Measurements from ENCODE around the gene ITGBL1. TPM values are rescaled to one million over a fixed set of nuclear protein-coding genes. Genes with fewer than 3 reads are reported as not detected.

Gene ITGBL1
- total RNA-seq, 3 donors from 2014 or later = 8.2 to 62.5 (median 18.6) TPM

DNA sequence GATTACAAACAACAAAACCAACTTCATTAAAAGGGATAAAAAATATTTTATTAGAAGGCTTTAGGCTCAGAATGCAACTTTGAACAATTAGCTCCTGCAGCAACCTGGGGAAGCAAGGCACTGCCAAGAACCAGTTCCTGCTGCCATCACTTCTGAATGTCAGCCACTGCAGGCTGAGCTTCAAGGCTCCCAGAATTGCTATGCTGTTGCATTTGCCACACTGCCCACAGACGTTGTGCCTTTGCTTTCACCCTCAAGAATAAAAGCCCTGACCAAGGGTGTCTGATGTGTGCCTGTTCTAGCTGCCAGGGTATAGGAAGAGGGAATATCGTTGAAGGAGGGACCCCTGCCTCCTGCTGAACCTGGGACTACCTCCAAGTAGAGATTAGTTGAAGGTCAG lies 238.4 kb downstream of the ITGBL1 start:
- no peak for DNase-seq (ENCODE audit: low spot score in 2 of 2)
- intact Hi-C loops (cut with DNase I; ENCODE audit: low total_unique reads) = no loop called here
- no peak overlapping the region for H3K4me3 ChIP-seq

DNA sequence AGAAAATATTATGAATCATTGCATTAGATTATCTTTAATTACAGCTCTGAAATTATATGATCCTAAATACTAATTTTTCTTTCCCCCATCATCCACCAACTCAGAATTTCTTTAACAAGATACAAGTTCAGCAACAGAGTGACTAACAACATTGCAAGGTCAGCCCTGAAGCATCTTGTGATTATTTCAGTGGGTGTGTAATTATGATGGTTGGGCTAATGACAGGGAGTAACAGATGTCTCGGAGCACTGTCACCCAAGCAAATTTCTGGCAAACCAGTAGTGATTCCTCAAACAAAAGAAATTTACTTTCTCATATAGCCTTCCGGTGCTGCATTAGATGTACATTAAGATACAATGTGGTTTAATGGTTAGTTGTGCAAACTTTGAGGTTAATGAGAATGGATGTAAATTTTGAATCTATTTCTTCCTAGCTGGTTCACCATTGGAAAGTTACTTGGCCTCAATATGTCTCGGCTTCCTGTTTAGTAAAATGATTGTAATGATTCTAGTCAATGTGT lies 238.9 kb downstream of the ITGBL1 start:
- no peak for TF ChIP-seq POLR2AphosphoS5 (IDR thresholded peaks at IDR 0.05)
- no peak for TF ChIP-seq POLR2A (IDR thresholded peaks at IDR 0.05)
- TF ChIP-seq, protein P1, sequence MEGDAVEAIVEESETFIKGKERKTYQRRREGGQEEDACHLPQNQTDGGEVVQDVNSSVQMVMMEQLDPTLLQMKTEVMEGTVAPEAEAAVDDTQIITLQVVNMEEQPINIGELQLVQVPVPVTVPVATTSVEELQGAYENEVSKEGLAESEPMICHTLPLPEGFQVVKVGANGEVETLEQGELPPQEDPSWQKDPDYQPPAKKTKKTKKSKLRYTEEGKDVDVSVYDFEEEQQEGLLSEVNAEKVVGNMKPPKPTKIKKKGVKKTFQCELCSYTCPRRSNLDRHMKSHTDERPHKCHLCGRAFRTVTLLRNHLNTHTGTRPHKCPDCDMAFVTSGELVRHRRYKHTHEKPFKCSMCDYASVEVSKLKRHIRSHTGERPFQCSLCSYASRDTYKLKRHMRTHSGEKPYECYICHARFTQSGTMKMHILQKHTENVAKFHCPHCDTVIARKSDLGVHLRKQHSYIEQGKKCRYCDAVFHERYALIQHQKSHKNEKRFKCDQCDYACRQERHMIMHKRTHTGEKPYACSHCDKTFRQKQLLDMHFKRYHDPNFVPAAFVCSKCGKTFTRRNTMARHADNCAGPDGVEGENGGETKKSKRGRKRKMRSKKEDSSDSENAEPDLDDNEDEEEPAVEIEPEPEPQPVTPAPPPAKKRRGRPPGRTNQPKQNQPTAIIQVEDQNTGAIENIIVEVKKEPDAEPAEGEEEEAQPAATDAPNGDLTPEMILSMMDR (IDR thresholded peaks at IDR 0.05) = no peak
- Histone ChIP-seq H3K36me3 (no peaks in the 10 kb centered on the region), H3K9me3 (no peaks in the 10 kb centered on the region), H3K27me3 (no peaks in the 10 kb centered on the region), H3K27ac (no peak overlapping the region), H3K4me1 (no peaks in the 10 kb centered on the region), H3K4me3 (no peak overlapping the region)
- no peak for DNase-seq (ENCODE audit: low spot score in 2 of 2)
- intact Hi-C loops (cut with DNase I; ENCODE audit: low total_unique reads) = no loop called here

More for the DNA sequence above, 238.4 kb downstream of the ITGBL1 start:
- no peak overlapping the region for H3K27ac ChIP-seq
- TF ChIP-seq, protein P1 (IDR thresholded peaks at IDR 0.05) = no peak
- TF ChIP-seq POLR2AphosphoS5 (IDR thresholded peaks at IDR 0.05) (no peak), POLR2A (IDR thresholded peaks at IDR 0.05) (no peak)
- H3K27me3 ChIP-seq = no peaks in the 10 kb centered on the region
- H3K36me3 ChIP-seq = no peaks in the 10 kb centered on the region
- H3K9me3 ChIP-seq = no peaks in the 10 kb centered on the region
- H3K4me1 ChIP-seq = no peaks in the 10 kb centered on the region

DNA sequence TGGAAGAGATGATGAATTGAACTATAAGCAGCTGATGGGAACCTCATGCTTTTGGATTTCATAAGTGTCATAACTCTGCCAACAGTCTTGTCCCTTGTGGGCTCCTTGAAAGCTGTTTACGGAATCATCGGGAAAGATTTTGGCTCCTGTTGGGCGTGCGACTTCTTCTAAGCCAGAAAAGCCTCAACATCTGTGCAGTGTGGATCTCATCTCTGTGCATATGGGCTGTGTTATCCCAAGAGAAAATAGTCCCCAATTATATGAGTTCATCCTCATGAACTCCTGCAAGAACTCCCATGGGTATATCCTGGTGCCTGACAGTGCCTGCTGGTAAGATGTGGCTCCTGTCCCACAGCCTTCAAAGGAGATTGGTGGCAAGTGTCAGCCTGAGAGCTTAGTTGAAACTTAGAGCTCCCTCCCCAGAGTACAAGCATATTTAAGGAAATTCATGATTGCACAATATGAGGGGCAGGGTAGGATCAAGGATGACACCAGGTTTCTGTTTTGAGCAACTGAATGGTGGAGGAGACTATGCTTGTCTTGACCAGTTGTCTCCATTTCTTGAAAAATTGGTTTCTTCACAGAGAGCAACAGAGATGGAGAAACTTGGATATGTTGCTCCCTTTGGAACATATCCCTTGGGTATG lies 243.5 kb downstream of the ITGBL1 start:
- no peaks in the 10 kb centered on the region for H3K36me3 ChIP-seq
- no peak for DNase-seq (ENCODE audit: low spot score in 2 of 2)
- H3K4me1 ChIP-seq = no peaks in the 10 kb centered on the region
- intact Hi-C loops (cut with DNase I; ENCODE audit: low total_unique reads) = no loop called here
- no peaks in the 10 kb centered on the region for H3K27me3 ChIP-seq
- H3K27ac ChIP-seq = no peak overlapping the region
- H3K9me3 ChIP-seq = no peaks in the 10 kb centered on the region
- H3K4me3 ChIP-seq = no peak overlapping the region
- TF ChIP-seq, protein P1 (IDR thresholded peaks at IDR 0.05) = no peak
- TF ChIP-seq POLR2AphosphoS5 (IDR thresholded peaks at IDR 0.05) = no peak
- no peak for TF ChIP-seq POLR2A (IDR thresholded peaks at IDR 0.05)

DNA sequence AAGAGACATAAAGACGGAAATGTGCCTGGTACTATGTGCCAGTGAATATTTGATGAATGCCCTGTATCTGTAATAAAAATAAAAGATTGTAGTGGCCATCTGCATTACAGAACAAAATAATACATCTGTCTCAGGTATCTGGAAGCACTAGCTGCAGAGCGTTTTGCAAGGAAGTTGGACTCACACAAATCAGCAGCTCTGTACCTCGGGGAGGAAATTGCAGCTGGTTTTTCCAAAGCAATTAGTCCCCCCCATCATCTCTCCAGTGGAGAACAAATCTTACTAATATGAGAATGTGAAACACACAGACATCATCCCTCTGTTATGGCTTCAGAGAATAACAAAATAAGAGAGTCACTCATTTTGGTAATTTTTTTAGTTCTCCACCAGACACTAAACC lies 245.3 kb downstream of the ITGBL1 start:
- Histone ChIP-seq H3K4me1 (no peaks in the 10 kb centered on the region), H3K27ac (no peak overlapping the region), H3K36me3 (no peaks in the 10 kb centered on the region), H3K4me3 (no peak overlapping the region), H3K9me3 (no peaks in the 10 kb centered on the region), H3K27me3 (no peaks in the 10 kb centered on the region)
- DNase-seq (ENCODE audit: low spot score in 2 of 2) = no peak
- TF ChIP-seq, protein P1 (IDR thresholded peaks at IDR 0.05) = no peak
- intact Hi-C loops (cut with DNase I; ENCODE audit: low total_unique reads) = no loop called here

- intact Hi-C loops (cut with DNase I; ENCODE audit: low total_unique reads) = no loop called here
- no peaks in the 10 kb centered on the region for H3K4me1 ChIP-seq
- DNase-seq (ENCODE audit: low spot score in 2 of 2) = no peak
- no peaks in the 10 kb centered on the region for H3K27me3 ChIP-seq
- no peaks in the 10 kb centered on the region for H3K9me3 ChIP-seq
- TF ChIP-seq POLR2AphosphoS5 (IDR thresholded peaks at IDR 0.05) = no peak
- TF ChIP-seq, protein P1 (IDR thresholded peaks at IDR 0.05) = no peak
- H3K27ac ChIP-seq = no peak overlapping the region
- no peak overlapping the region for H3K4me3 ChIP-seq
- no peaks in the 10 kb centered on the region for H3K36me3 ChIP-seq
Measured at GRCh38 chr13:101698400-101698799, 245.9 kb downstream of the ITGBL1 start.
